ENCODE results near the gene COL4A6.

GRCh38 chrX:108123591-108124366, 314.4 kb downstream of the COL4A6 start:
- TF ChIP-seq EZH2phosphoT487 (IDR thresholded peaks at IDR 0.05; ENCODE audit: low read length) (no peak), CTCF (IDR thresholded peaks at IDR 0.05; ENCODE audit: low read length) (no peak)
